Stomach smooth muscle (tissue), 2 donors: ENCODE data around the gene SELENOO.

Source experiments
- H3K27ac ChIP-seq: one replicate; pipeline ENCODE4 v1.7.0; 2013; ENCODE audit warnings: mild to moderate bottlenecking, low read length, inconsistent platforms
- H3K27me3 ChIP-seq, 2 donors: one replicate each; pipeline ENCODE4 v1.7.0; 2013; ENCODE audit warnings: low read length in 2 of 2; ENCODE audit not compliant: insufficient read depth in 2 of 2, control insufficient read depth in 1 of 2
- H3K36me3 ChIP-seq, 2 donors: one replicate each; pipeline ENCODE4 v1.7.0; 2013; ENCODE audit warnings: low read length in 2 of 2; ENCODE audit not compliant: control insufficient read depth in 2 of 2, insufficient read depth in 2 of 2
- H3K4me1 ChIP-seq: one replicate; pipeline ENCODE4 v1.7.0; 2013; ENCODE audit warnings: low read length; ENCODE audit not compliant: control insufficient read depth, insufficient read depth
- H3K4me3 ChIP-seq, 2 donors: one replicate each; pipeline ENCODE4 v1.7.0; 2013; ENCODE audit warnings: low read length in 2 of 2
- H3K9ac ChIP-seq, 2 donors: one replicate each; pipeline ENCODE4 v1.7.0; 2013; ENCODE audit warnings: low read length in 2 of 2, mild to moderate bottlenecking in 1 of 2
- H3K9me3 ChIP-seq, 2 donors: one replicate each; pipeline ENCODE4 v1.7.0; 2013; ENCODE audit warnings: low read length in 2 of 2; ENCODE audit not compliant: control insufficient read depth in 2 of 2
- donor health status: healthy.
- donor health status: Pancreatic carcinoma.

SELENOO gene

DNA sequence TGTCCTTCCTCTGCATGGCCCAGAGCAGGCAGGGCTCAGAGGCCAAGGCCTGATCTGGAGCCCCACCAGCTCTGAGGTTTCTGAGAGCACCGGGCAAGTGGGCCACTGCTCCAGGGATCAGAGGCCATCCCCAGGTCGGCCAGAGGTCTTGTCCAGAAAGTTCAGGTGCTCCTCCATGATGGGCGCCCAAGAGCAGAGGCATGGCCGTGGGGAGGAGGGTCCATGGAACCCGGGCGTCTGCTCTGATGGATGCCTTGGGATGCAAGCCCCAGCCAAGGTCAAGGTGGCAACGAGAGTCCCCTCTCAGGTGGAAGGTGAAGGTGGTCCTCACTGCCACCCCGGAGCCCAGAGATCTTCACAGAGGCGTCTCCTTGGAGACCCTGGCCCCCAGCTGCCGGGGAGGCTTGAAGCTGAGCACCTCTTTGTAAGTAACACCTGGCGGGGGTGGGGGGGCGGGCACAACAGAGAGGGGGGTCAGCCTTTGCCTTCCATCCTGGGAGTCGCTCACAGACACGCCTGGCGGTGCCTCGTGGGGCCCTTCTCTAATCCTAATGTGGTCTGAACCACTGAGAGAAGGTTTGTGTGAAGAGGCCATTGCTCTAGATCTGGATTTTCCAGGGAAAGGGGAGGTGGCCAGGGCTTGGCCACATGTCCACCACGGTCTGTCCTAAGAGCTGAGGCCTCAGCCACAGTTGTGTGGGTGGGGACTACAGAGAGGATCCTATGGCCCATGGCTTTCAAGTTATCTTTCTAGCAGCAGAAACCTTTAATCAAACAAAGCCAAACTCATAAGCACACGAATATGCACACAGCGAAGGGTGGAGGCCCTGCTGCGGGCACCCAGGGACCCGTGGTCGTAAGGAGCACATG lies 52.5 kb downstream of the SELENOO start:
- Histone ChIP-seq H3K9ac (no peak overlapping the region), H3K27ac (no peak overlapping the region), H3K36me3 (no peaks in the 10 kb centered on the region), H3K9me3 (no peaks in the 10 kb centered on the region), H3K27me3 (no peaks in the 10 kb centered on the region), H3K4me3 (no peak overlapping the region), H3K4me1 (peaks cover 25% of the 10 kb centered on the region)

DNA sequence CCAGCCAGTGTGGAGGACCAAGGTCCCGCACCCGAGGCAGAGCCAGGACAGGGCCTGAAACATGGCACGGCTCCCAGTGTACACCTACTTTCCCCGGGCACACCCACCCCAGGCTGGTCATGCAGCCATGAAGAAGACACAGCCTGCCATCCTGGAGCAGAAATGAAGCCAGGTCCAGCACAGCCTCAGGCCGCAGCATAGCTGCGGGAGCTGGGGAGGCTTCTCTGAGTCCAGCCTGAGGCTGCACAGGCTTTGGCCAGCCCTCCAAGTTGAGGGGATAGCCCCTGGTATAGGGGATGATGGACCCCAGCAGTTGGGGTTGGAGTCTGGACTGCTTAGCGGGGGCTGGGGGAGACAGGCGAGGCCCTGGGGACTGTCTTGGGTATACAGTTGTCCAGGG lies 53.1 kb downstream of the SELENOO start:
- Histone ChIP-seq H3K4me1 (peaks cover 25% of the 10 kb centered on the region), H3K9ac (no peak overlapping the region), H3K4me3 (no peak overlapping the region), H3K27ac (no peak overlapping the region), H3K36me3 (no peaks in the 10 kb centered on the region), H3K27me3 (no peaks in the 10 kb centered on the region), H3K9me3 (no peaks in the 10 kb centered on the region)

DNA sequence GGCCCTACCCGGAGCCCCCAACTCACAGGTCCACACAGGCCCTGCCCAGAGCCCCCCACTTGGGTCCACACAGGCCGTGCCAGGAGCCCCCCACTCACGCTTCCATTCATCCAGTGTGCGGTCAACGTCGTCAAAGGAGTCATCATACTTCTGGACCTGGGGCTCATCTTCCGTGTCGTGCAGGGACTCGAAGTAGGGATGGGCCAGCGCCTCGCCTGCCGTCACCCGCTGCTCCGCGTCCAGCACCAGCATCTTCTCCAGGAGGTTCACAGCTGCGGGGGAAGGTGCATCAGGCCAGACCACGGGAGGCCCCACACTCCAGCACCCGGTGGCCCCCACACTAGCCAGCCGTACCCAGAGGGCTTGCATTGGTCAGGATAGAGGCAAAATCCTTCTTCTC lies 54.3 kb downstream of the SELENOO start:
- peaks cover 23% of the 10 kb centered on the region for H3K4me1 ChIP-seq
- no peak overlapping the region for H3K9ac ChIP-seq
- H3K4me3 ChIP-seq: no peak overlapping the region
- H3K27me3 ChIP-seq: no peaks in the 10 kb centered on the region
- H3K9me3 ChIP-seq: no peaks in the 10 kb centered on the region
- no peaks in the 10 kb centered on the region for H3K36me3 ChIP-seq
- H3K27ac ChIP-seq: no peak overlapping the region

DNA sequence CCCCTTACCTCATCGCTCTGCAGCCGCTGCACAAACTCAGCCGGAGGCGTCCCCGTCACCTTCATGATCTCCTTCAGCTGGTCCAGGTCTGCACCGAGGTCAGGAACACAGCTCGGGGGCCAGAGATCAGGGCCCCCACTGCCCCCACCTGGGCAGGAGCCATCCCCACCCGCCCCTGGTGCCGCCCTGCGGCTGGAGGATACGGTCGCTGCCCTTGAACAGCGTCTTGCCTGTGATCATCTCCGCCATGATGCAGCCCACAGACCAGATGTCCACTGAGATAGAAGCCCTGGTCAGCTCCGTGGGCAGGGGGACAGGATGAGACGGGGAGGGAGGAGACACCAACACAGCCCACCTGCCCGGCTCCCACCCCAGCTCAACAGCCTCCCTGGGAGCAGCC lies 54.8 kb downstream of the SELENOO start:
- Histone ChIP-seq H3K4me3 (no peak overlapping the region), H3K9me3 (no peaks in the 10 kb centered on the region), H3K27me3 (no peaks in the 10 kb centered on the region), H3K27ac (no peak overlapping the region), H3K9ac (no peak overlapping the region), H3K4me1 (peaks cover 23% of the 10 kb centered on the region), H3K36me3 (no peaks in the 10 kb centered on the region)

DNA sequence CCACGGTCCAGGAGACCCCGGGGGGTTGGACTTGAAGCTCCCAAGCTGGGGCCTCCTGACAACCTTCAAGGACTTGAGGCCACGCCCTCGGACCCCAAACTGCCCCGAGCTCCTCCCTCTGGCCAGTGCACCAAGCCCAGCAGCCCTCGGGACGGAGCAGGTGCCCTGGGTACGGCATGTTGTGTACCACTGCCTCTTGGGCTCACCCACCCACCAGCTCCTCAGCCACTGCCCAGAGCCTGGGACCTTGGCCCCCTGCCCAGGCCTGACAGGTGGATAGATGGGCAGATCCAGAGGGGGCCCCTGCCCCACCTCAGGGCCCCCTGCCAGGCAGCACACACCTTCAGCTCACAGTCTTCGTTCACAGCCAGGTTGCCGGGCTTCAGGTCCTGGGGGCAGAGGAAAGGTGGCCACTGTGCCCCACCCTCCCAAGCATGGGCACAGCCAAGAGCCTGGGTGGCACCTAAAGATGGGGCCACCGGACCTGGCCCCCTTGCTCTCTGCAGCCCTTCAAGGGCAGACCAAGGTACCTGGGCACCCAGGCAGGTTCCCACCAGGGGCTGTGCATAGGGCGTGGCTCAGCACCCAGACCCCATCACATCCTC lies 55.5 kb downstream of the SELENOO start:
- Histone ChIP-seq H3K9me3 (no peaks in the 10 kb centered on the region), H3K4me1 (peaks cover 22% of the 10 kb centered on the region), H3K27me3 (no peaks in the 10 kb centered on the region), H3K9ac (no peak overlapping the region), H3K36me3 (no peaks in the 10 kb centered on the region), H3K27ac (no peak overlapping the region), H3K4me3 (no peak overlapping the region)

DNA sequence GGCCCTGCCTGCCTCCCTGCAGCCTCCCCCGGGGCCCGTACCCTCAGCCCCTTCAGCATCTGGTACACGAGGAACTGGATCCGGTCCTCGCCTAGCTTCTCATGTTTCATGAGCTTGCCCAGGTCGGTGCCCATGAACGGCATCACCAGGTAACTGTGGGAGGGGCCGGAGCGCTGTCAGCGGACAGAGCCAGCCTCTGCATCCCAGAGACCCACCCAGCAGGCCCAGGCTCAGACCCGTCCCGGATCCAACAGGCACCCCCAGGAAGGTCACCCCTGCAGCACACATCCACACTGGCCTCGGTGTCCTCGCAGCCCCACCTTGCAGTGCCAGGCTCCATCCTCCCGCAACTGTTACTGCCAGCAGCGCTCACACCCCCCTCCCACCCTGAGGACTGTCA lies 56.2 kb downstream of the SELENOO start:
- Histone ChIP-seq H3K36me3 (no peaks in the 10 kb centered on the region), H3K27me3 (peaks cover 0 to 2% of the 10 kb centered on the region in 2 donors), H3K4me1 (peaks cover 17% of the 10 kb centered on the region), H3K4me3 (no peak overlapping the region), H3K9ac (no peak overlapping the region), H3K9me3 (no peaks in the 10 kb centered on the region), H3K27ac (no peak overlapping the region)

DNA sequence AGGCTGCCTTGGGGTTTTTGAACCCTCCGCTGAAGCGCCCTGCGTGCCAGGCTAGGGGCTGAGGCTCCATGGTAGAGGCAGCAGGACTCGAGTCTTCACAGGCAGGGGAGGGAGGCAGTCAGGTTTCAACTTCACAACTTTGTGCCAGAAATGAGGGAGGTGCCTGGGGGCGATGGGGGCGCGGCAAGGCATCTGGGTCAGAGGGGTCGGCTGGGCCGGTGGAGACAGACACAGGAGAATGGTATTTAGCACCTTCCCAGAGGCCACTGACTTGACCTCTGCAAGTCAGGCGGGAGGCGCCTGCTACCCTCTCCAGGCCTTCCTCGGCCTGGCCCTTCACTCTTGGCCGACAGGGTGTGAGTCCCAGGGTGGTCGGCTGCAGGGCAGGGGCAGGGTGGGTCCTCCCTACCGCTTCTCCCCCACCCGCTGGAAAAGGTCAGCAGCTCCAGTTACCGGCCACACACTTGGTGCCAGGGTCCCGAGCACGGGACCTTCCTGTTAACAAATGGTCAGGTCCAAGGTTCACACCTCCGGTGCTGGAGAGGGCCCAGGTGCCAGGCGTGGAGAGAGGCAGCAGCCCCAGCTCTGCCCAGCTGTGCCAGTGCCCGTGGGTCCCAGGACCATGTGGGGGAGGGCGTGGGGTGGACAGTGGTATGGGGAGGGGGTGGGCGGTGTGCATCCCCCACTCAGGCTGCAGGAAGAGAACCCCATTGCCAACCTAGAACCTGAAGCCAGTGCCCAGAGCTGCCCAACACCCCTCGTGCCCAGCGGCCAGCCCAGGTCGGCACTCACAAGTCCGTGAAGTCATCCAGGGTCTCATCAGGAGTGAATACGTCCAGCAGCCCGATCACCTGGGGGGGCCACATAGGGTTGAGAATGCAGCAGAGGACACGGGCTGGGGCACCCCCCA lies 56.9 kb downstream of the SELENOO start:
- Histone ChIP-seq H3K4me3 (no peak overlapping the region), H3K27me3 (peaks cover 0 to 8% of the 10 kb centered on the region in 2 donors), H3K36me3 (no peaks in the 10 kb centered on the region), H3K27ac (no peak overlapping the region), H3K9me3 (no peaks in the 10 kb centered on the region), H3K4me1 (peaks cover 20% of the 10 kb centered on the region), H3K9ac (no peak overlapping the region)

DNA sequence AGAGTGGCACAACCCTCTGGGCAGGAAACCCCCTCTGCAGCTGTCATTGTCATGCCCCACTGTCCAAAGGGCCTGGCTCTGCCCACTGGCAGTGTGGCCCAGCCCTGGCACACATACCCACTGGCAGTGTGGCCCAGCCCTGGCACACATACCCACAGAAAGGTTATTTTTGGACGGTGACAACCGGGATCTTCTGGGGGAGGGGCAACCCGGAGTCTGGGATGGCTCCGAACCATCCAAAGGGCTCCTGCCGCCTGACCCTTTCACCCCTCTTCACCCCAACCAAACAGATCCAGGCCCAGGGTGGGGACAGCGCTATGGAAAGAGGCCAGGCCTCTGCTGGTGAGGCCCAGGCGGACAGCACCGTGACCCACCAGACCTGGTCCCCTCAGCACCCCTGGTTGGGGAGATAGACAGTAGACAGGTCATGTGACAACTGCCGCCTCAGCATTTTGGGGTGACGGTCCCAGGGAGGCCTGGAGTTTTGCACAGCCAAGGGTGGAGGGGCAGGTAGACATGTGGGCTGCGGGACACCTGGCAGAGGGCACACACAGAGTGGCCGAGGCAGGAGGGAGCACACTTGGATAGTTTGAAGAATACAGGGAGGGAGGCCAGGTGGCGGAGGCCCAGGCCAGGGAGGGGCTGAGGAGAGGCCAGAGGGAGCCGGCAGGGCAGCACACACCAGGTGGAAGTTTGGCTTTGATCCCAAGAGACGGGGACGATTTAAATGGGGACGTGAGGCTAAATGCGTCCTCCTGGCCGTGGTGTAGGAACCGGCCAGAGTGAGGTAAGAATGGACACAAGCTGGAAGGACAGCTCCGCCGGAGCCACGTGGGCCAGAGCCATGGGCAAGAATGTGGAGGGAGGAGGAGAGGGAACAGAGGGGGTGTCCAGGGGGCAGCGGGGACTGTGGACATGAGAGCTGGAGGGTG lies 57.8 kb downstream of the SELENOO start:
- H3K36me3 ChIP-seq: no peaks in the 10 kb centered on the region
- no peak overlapping the region for H3K4me3 ChIP-seq
- no peaks in the 10 kb centered on the region for H3K9me3 ChIP-seq
- H3K4me1 ChIP-seq: peaks cover 20% of the 10 kb centered on the region
- H3K27ac ChIP-seq: no peak overlapping the region
- no peak overlapping the region for H3K9ac ChIP-seq
- H3K27me3 ChIP-seq: peaks cover 2 to 13% of the 10 kb centered on the region in 2 donors

DNA sequence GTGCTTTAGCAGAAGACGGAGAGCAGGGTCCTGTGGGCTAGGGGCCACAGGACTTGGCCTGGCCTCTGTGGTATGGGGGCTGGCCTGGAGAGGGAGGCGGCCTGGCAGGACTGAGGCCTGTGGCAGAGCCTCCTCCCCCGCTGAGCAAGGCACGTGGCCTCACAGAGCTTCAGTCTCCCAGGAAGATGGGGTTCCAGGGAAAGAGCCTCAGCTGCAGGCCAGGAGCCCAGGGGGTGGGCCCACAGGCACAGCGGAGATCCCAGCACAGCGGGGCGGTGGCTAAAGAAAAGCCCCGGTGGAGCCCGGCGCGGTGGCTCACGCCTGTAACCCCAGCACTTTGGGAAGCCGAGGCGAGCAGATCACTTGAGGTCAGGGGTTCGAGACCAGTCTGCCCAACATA lies 58.5 kb downstream of the SELENOO start:
- Histone ChIP-seq H3K27ac (no peak overlapping the region), H3K4me3 (no peak overlapping the region), H3K27me3 (peaks cover 2 to 13% of the 10 kb centered on the region in 2 donors), H3K9ac (no peak overlapping the region), H3K36me3 (no peaks in the 10 kb centered on the region), H3K9me3 (no peaks in the 10 kb centered on the region), H3K4me1 (peaks cover 20% of the 10 kb centered on the region)

DNA sequence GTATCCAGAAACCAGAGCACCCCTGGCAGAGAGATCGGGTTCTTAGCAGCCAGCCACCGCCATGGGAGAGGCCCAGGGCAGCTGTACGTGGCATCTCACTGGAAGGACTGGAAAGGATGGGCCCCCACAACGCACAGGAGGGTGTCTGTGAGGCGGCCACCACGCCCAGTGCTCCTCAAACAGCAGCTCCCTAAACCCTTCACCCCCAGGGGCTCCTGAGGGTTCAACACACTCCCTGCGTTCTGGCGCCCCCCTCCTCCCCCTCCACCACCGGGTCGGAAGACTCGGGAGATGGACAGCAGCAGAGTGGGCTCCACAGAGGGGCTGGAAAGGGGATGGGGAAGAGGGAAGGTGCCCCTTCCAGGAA lies 59.6 kb downstream of the SELENOO start:
- Histone ChIP-seq H3K4me1 (peaks cover 20% of the 10 kb centered on the region), H3K36me3 (no peaks in the 10 kb centered on the region), H3K27ac (peak overlapping the region; percentile 31), H3K9me3 (no peaks in the 10 kb centered on the region), H3K27me3 (peaks cover 2 to 13% of the 10 kb centered on the region in 2 donors), H3K9ac (peak overlapping the region; percentile 51 to 67), H3K4me3 (peak overlapping the region; percentile 40 to 69)
